GM10266 (cell line): ENCODE results near the gene IRGM.
"Not testable (repeated sequence)": the region's sequence is repeated elsewhere in the genome, so short reads cannot be mapped to it uniquely, and the experiment has no call there.

Experiments used
- DNase-seq: peaks from one replicate; pipeline ENCODE4 v3.0.0; 2012; ENCODE audit errors: extremely low spot score
- TF ChIP-seq, protein P1 (sequence below): IDR thresholded peaks from 2 replicates; pipeline ENCODE4 v1.5.1; 2012; ENCODE audit warnings: mild to moderate bottlenecking, low read depth; ENCODE audit not compliant: control insufficient read depth, insufficient read depth; ENCODE audit errors: missing control alignments

Gene IRGM

DNA sequence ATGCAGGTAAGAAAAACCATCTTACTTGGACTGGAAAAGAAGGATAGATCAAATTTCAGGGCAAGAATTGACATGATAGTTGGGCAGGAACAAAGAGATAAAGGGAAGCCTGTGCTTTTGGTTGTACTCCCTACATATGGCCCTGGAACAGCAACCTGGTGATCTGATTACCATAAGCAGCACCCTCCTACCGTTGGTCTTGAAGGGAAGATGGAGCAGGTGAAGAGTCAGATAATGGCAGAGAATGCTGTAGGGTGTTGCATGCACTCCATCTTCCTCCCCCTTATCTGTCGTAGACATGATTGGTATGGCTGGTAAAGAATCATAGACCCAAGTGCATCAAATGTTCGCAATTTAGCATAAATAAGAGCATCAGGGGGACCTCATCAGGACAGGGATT is 4.7 kb downstream of the IRGM start:
- DNase-seq: no peak
- TF ChIP-seq, protein P1, sequence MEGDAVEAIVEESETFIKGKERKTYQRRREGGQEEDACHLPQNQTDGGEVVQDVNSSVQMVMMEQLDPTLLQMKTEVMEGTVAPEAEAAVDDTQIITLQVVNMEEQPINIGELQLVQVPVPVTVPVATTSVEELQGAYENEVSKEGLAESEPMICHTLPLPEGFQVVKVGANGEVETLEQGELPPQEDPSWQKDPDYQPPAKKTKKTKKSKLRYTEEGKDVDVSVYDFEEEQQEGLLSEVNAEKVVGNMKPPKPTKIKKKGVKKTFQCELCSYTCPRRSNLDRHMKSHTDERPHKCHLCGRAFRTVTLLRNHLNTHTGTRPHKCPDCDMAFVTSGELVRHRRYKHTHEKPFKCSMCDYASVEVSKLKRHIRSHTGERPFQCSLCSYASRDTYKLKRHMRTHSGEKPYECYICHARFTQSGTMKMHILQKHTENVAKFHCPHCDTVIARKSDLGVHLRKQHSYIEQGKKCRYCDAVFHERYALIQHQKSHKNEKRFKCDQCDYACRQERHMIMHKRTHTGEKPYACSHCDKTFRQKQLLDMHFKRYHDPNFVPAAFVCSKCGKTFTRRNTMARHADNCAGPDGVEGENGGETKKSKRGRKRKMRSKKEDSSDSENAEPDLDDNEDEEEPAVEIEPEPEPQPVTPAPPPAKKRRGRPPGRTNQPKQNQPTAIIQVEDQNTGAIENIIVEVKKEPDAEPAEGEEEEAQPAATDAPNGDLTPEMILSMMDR: no peak

DNA sequence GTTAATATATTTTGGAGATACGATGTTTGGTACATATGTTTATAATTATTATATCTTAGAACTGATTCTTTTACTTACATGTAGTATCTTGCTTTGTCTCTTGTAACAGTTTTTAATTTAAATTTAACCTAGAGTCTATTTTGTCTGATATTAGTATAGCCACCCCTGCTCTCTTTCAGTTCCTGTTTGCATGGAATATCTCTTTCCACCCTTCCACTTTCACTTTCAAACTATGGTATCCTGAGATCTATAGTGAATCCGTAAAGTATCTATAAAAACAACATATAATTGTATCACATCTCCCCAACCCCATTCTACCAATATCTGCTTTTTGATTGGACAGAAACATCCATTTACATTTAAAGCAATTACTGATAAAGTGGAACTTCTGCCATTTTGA is 7.2 kb downstream of the IRGM start:
- TF ChIP-seq, protein P1: no peak
- no peak for DNase-seq

DNA sequence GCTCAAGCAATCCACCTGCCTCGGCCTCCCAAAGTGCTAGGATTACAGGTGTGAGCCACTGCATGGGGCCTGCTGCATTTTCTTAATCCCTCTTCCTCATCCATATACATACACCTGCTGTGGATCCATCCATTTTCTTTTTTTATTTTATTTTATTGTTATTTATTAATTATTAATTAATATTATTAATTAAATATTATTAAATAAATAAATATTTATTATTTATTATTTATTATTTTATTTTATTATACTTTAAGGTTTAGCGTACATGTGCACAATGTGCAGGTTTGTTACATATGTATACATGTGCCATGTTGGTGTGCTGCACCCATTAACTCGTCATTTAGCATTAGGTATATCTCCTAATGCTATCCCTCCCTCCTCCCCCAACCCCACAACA is 10.4 kb downstream of the IRGM start:
- not testable (repeated sequence) for DNase-seq

DNA sequence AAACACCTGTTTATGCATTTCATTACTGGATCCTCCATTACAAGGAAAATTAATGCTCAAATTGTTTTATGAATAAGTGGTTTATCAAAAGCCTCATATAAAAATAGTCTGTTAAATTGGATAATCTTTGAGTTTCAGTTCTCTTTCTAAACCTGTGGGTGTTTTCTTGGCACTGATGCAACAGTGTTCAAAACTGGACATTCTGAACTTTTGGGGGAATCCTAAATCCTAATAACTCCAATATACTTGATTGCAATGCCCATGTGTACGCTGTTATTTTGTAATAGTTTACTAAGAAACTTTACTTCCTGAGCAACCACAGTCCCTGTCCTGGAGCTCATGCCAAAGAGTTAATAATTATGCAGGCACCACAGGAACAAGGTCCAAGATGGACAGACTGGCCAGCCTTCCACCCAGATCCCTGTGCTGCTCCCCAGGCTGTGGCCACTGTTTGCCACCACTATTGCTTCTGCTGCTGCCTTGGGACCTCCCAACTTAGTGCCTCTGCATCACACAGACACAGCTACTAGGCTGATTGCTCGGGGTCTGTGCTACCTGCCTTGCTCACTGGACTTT is 14.0 kb downstream of the IRGM start:
- TF ChIP-seq, protein P1: no peak
- DNase-seq: no peak

DNA sequence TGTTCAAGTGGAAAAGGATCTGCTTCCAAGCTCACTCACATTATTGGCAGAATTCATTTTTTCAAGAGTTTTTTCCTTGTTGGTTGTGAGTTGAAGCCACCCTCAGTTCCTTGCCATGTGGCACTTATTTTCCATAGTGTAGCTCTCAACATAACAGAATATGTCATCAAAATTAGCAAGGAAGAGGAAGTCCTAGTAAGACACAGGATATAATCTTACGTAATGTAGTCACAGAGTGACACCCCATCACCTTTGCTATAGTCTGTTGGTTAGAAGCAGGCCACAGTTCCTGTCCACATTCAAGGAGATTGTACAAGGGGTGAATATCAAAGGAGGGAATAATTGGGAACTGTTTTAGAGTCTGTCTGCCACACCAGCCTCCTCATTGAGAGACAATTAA is 15.7 kb downstream of the IRGM start:
- DNase-seq: no peak
- TF ChIP-seq, protein P1: no peak

DNA sequence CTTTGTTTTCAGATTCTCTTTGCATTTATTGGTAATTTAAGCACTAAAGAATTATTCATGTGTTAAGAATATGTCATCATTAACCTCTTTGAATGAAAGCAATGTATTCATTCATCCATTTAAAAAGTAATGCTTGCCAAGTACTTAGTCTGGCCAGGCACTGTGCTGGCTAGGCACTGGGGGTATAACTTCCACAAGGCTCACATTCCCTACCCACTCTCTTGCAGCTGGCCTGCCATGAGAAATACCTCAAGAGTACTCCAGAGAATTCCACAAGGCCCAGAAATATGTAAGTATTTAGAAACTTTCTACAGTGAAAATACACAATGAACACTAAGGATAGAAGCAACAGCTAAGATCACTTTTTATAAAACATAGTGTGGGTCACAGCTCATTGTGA is 33.0 kb downstream of the IRGM start:
- DNase-seq: no peak
- TF ChIP-seq, protein P1: no peak

DNA sequence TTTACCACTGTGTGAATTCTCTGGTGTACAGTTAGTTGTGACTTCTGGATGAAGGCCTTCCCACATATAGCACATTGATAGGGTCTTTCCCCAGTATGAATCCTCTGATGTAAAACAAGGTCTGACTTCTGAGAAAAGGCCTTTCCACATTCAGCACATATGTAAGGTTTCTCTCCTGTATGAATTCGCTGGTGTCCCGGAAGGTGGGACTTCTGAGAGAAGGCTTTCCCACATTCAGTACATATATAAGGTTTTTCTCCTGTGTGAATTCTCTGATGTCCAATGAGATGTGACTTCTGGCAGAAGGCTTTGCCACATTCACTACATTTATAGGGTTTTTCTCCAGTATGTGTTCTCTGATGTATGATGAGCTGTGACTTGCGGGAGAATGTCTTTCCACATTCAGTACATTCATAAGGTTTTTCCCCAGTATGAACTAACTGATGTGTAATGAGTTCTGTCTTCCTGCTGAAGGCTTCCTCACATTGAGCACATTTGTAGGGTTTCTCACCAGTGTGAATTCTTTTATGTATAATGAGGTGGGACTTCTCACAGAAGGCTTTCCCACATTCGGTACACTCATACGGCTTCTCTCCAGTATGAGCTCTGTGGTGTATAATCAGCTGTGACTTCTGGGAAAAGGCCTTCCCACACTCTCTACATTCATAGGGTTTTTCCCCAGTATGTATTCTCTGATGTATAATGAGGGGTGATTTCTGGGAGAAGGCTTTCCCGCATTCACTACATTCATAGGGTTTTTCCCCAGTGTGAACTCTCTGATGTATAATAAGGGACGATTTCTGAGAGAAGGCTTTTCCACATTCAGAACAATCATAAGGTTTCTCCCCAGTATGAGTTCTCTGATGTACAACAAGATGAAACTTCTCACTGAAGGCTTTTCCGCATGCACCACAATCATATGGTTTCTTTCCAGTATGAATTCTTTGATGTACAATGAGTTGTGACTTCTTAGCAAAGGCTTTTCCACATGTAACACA is 49.4 kb downstream of the IRGM start:
- no peak for DNase-seq
- TF ChIP-seq, protein P1: no peak
